Suprapubic skin (tissue), 4 donors: Measurements from ENCODE around the gene PDE4D. TPM values are rescaled to one million over a fixed set of nuclear protein-coding genes. Genes with fewer than 3 reads are reported as not detected.

Experiments
- DNase-seq, 2 donors: peaks; one replicate each; pipeline ENCODE4 v3.0.0-alpha.2; 2019; ENCODE audit warnings: low spot score in 2 of 2
- H3K27ac ChIP-seq: fragments of 200-600 bp; sonication (generic); one replicate; pipeline ENCODE4 v1.5.1; 2019
- H3K27me3 ChIP-seq: fragments of 200-600 bp; sonication (generic); one replicate; pipeline ENCODE4 v1.5.1; 2019
- H3K36me3 ChIP-seq: fragments of 200-600 bp; sonication (generic); one replicate; pipeline ENCODE4 v1.5.1; 2019
- H3K4me1 ChIP-seq: fragments of 200-600 bp; sonication (generic); one replicate; pipeline ENCODE4 v1.5.1; 2019
- H3K4me3 ChIP-seq: fragments of 200-600 bp; sonication (generic); one replicate; pipeline ENCODE4 v1.5.1; 2019; ENCODE audit warnings: mild to moderate bottlenecking
- H3K9me3 ChIP-seq: fragments of 200-600 bp; sonication (generic); one replicate; pipeline ENCODE4 v1.5.1; 2019
- CTCF ChIP-seq, 2 donors: fragments of 200-600 bp in 1 of 2; fragments of 450-650 bp in 1 of 2; sonication (generic) in 1 of 2; IDR thresholded peaks; one replicate each; pipeline ENCODE4 v1.5.1; 2016 to 2019; ENCODE audit warnings: antibody characterized with exemption in 2 of 2, mild to moderate bottlenecking in 1 of 2, moderate library complexity in 1 of 2
- EP300 ChIP-seq: sonication (generic); formaldehyde crosslinking; IDR thresholded peaks from one replicate; pipeline ENCODE4 v1.6.1; 2017; ENCODE audit warnings: antibody characterized with exemption
- POLR2A ChIP-seq, 2 donors: fragments of 450-650 bp; IDR thresholded peaks; one replicate each; pipeline ENCODE4 v1.6.1; 2017; ENCODE audit warnings: antibody characterized with exemption in 2 of 2, mild to moderate bottlenecking in 2 of 2, moderate library complexity in 2 of 2
- POLR2AphosphoS5 ChIP-seq, 3 donors: sonication (generic); formaldehyde crosslinking; IDR thresholded peaks; one replicate each; pipeline ENCODE4 v1.6.1; 2017; ENCODE audit warnings: antibody characterized with exemption in 3 of 3
- WGBS: methylation state at CpG from one replicate; pipeline ENCODE4 v1.1.5; 2018; 5-methylcytosine and 5-hydroxymethylcytosine counted together
- total RNA-seq, 4 donors: library from RNA; depleted of rRNA; stranded (reverse); fragments of >200 nt; gene quantifications; one replicate each; pipeline ENCODE4 v1.1.0, GENCODE V29; 2016

The PDE4D gene
- total RNA-seq, 4 donors from 2014 or later = 26.8 to 57.2 (median 29.9) TPM

- H3K9me3 ChIP-seq = no peaks in the 10 kb centered on the region
- H3K27me3 ChIP-seq = no peaks in the 10 kb centered on the region
- H3K27ac ChIP-seq = no peak overlapping the region
- TF ChIP-seq EP300 (no peak), POLR2A (IDR thresholded peaks at IDR 0.05) (no peak), CTCF (IDR thresholded peaks at IDR 0.05) (no peak), POLR2AphosphoS5 (IDR thresholded peaks at IDR 0.05) (no peak)
- H3K4me1 ChIP-seq = no peaks in the 10 kb centered on the region
- no peaks in the 10 kb centered on the region for H3K36me3 ChIP-seq
- H3K4me3 ChIP-seq = no peak overlapping the region
- DNase-seq = no peak
- 50% methylated on average over 4 of the region's 4 CpGs for WGBS
Observed at GRCh38 chr5:59684388-59685190, 208.9 kb downstream of the PDE4D start.

GRCh38 chr5:59683311-59683710 is 210.2 kb downstream of the PDE4D start:
- TF ChIP-seq POLR2A (IDR thresholded peaks at IDR 0.05) (no peak), CTCF (IDR thresholded peaks at IDR 0.05) (no peak), POLR2AphosphoS5 (IDR thresholded peaks at IDR 0.05) (no peak)
- Histone ChIP-seq H3K9me3 (no peaks in the 10 kb centered on the region), H3K27me3 (no peaks in the 10 kb centered on the region), H3K27ac (no peak overlapping the region), H3K36me3 (no peaks in the 10 kb centered on the region), H3K4me1 (no peaks in the 10 kb centered on the region), H3K4me3 (no peak overlapping the region)
- WGBS = 96% methylated on average over 4 of the region's 4 CpGs
- no peak for DNase-seq

GRCh38 chr5:59682542-59682941 is 211.0 kb downstream of the PDE4D start:
- no peaks in the 10 kb centered on the region for H3K27me3 ChIP-seq
- no peak for TF ChIP-seq EP300
- TF ChIP-seq POLR2AphosphoS5 (IDR thresholded peaks at IDR 0.05) = no peak
- no peak for TF ChIP-seq POLR2A (IDR thresholded peaks at IDR 0.05)
- TF ChIP-seq CTCF (IDR thresholded peaks at IDR 0.05) = no peak
- DNase-seq = no peak
- H3K4me1 ChIP-seq = no peaks in the 10 kb centered on the region
- H3K36me3 ChIP-seq = no peaks in the 10 kb centered on the region
- WGBS = 67% methylated on average over 1 of the region's 1 CpG
- H3K9me3 ChIP-seq = no peaks in the 10 kb centered on the region
- no peak overlapping the region for H3K27ac ChIP-seq
- no peak overlapping the region for H3K4me3 ChIP-seq

GRCh38 chr5:59678943-59679342 is 214.6 kb downstream of the PDE4D start:
- H3K36me3 ChIP-seq = no peaks in the 10 kb centered on the region
- no peaks in the 10 kb centered on the region for H3K4me1 ChIP-seq
- 69% methylated on average over 2 of the region's 2 CpGs for WGBS
- no peak overlapping the region for H3K27ac ChIP-seq
- H3K4me3 ChIP-seq = no peak overlapping the region
- TF ChIP-seq CTCF (IDR thresholded peaks at IDR 0.05) (no peak), POLR2AphosphoS5 (IDR thresholded peaks at IDR 0.05) (no peak), EP300 (no peak), POLR2A (IDR thresholded peaks at IDR 0.05) (no peak)
- no peaks in the 10 kb centered on the region for H3K27me3 ChIP-seq
- DNase-seq = no peak
- H3K9me3 ChIP-seq = no peaks in the 10 kb centered on the region

- WGBS = 78% methylated on average over 2 of the region's 2 CpGs
Observed at GRCh38 chr5:59674763-59675162, 218.8 kb downstream of the PDE4D start.

More at GRCh38 chr5:59674763-59675162, 218.8 kb downstream of the PDE4D start:
- Histone ChIP-seq H3K36me3 (no peaks in the 10 kb centered on the region), H3K27ac (no peak overlapping the region), H3K27me3 (no peaks in the 10 kb centered on the region), H3K9me3 (no peaks in the 10 kb centered on the region), H3K4me1 (no peaks in the 10 kb centered on the region), H3K4me3 (no peak overlapping the region)
- no peak for DNase-seq
- TF ChIP-seq POLR2AphosphoS5 (IDR thresholded peaks at IDR 0.05) (no peak), POLR2A (IDR thresholded peaks at IDR 0.05) (no peak), CTCF (IDR thresholded peaks at IDR 0.05) (no peak), EP300 (no peak)
